OCI-LY7 (cell line): ENCODE measurements around the gene TNP1.

Source experiments
- EZH2phosphoT487 ChIP-seq: fragments of 200-600 bp; sonication (generic); IDR thresholded peaks from 2 replicates; pipeline ENCODE4 v1.6.1; 2018; ENCODE audit warnings: low read depth, borderline replicate concordance, mild to moderate bottlenecking, mixed run types, antibody characterized with exemption, low read length, moderate library complexity, mixed read lengths
- TF ChIP-seq, protein P1 (sequence below): fragments of 200-600 bp; sonication (generic); conservative IDR thresholded peaks from 2 replicates; pipeline ENCODE4 v1.5.1; 2014; ENCODE audit warnings: mild to moderate bottlenecking, antibody characterized with exemption, low read length, moderate library complexity, mixed read lengths

DNA sequence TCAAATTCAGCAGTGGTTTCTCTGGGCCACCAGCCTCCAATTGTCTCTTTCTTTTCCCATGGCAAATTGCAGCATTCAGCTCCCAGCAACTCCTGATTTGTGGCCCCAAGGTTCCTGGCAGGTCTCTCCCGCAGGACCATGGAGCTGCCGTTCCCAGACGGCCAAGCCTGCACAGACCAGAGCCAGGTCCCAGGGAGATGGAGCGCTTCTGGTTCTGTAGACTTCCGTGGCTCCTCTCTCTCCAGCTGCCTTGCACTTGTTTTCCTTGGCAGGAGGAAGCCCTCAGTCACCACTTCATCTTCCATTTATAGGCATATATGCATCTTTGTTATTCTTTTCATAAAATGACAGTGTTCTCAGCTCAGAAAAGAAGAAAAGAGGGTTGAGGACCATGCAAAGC is 21.7 kb downstream of the TNP1 start:
- TF ChIP-seq, protein P1, sequence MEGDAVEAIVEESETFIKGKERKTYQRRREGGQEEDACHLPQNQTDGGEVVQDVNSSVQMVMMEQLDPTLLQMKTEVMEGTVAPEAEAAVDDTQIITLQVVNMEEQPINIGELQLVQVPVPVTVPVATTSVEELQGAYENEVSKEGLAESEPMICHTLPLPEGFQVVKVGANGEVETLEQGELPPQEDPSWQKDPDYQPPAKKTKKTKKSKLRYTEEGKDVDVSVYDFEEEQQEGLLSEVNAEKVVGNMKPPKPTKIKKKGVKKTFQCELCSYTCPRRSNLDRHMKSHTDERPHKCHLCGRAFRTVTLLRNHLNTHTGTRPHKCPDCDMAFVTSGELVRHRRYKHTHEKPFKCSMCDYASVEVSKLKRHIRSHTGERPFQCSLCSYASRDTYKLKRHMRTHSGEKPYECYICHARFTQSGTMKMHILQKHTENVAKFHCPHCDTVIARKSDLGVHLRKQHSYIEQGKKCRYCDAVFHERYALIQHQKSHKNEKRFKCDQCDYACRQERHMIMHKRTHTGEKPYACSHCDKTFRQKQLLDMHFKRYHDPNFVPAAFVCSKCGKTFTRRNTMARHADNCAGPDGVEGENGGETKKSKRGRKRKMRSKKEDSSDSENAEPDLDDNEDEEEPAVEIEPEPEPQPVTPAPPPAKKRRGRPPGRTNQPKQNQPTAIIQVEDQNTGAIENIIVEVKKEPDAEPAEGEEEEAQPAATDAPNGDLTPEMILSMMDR, result no peak
- TF ChIP-seq EZH2phosphoT487, result no peak
